GM21381 (cell line): Measurements from ENCODE around the gene OCA2.
A peak's percentile ranks its signal among the peaks of the same experiment; 100 is the strongest.

Source experiments
- ATAC-seq: cut with Tn5 transposase; IDR thresholded peaks from one replicate; pipeline ENCODE4 v1.9.1; 2021; ENCODE audit warnings: mild to moderate bottlenecking, moderate library complexity; ENCODE audit not compliant: unreplicated experiment

Gene OCA2

GRCh38 chr15:28105793-28106192 lies 6.7 kb upstream of the OCA2 start:
- no peak for ATAC-seq

GRCh38 chr15:28105224-28105791 lies 6.2 kb upstream of the OCA2 start:
- ATAC-seq, result no peak

- ATAC-seq, result no peak
These were observed 5.2 kb upstream of the OCA2 start for GRCh38 chr15:28104326-28104725.

GRCh38 chr15:28103831-28104230 lies 4.7 kb upstream of the OCA2 start:
- no peak for ATAC-seq

- ATAC-seq, result no peak
These were observed 2.9 kb upstream of the OCA2 start for GRCh38 chr15:28101983-28102441.

GRCh38 chr15:28101201-28101600 lies 2.1 kb upstream of the OCA2 start:
- ATAC-seq, result no peak

GRCh38 chr15:28100516-28101195 lies 1.5 kb upstream of the OCA2 start:
- no peak for ATAC-seq

- no peak for ATAC-seq
These were observed 533 bp upstream of the OCA2 start for GRCh38 chr15:28099555-28100140.

GRCh38 chr15:28098360-28098765 lies 752 bp downstream of the OCA2 start:
- no peak for ATAC-seq

GRCh38 chr15:28097656-28098359 lies 1.3 kb downstream of the OCA2 start:
- ATAC-seq, result no peak

GRCh38 chr15:28096670-28097431 lies 2.3 kb downstream of the OCA2 start:
- no peak for ATAC-seq

- no peak for ATAC-seq
These were observed 2.8 kb downstream of the OCA2 start for GRCh38 chr15:28096411-28096669.

GRCh38 chr15:28094732-28095521 lies 4.2 kb downstream of the OCA2 start:
- ATAC-seq, result no peak

- ATAC-seq, result no peak
These were observed 5.2 kb downstream of the OCA2 start for GRCh38 chr15:28093752-28094535.

- no peak for ATAC-seq
These were observed 7.8 kb downstream of the OCA2 start for GRCh38 chr15:28091313-28091712.

- peak; percentile 98 for ATAC-seq
These were observed 12.9 kb downstream of the OCA2 start for GRCh38 chr15:28086175-28086703.

- ATAC-seq, result no peak
These were observed 13.5 kb downstream of the OCA2 start for GRCh38 chr15:28085489-28086174.

GRCh38 chr15:28084547-28084946 lies 14.6 kb downstream of the OCA2 start:
- no peak for ATAC-seq
